CD4-positive, alpha-beta T cell (primary cell): ENCODE results near the gene COQ10A. TPM values are rescaled to one million over a fixed set of nuclear protein-coding genes. Genes with fewer than 3 reads are reported as not detected.

Experiments
- ATAC-seq: fragments of 200-7000 bp; cut with Tn5 transposase; one replicate; pipeline ENCODE4 v1.10.0; 2022; ENCODE audit warnings: mild to moderate bottlenecking; ENCODE audit not compliant: poor library complexity
- CTCF ChIA-PET: fragments of 350-600 bp; sonication (Branson Sonifier 250); formaldehyde crosslinking; loops from one replicate; lab custom pipeline; 2021; ENCODE audit warnings: antibody characterized with exemption, inconsistent platforms; lab: Charles Lee
- POLR2A ChIA-PET: fragments of 350-600 bp; sonication (Branson Sonifier 250); formaldehyde crosslinking; loops from one replicate; lab custom pipeline; 2021; ENCODE audit warnings: antibody characterized with exemption, inconsistent platforms; lab: Charles Lee
- DNase-seq, 14 experiments: peaks; one replicate each; pipeline ENCODE4 v3.0.0-alpha.2; 2013 to 2020; ENCODE audit warnings: mixed read lengths in 2 of 14
- H3K27ac ChIP-seq, 2 donors: one replicate each; pipeline versions ENCODE4 v1.5.1 to v1.7.0; 2013; ENCODE audit warnings: low read length in 2 of 2, low read depth in 1 of 2, mild to moderate bottlenecking in 1 of 2
- H3K27me3 ChIP-seq, 2 experiments: 1 replicate in 1 of 2; 2 replicates in 1 of 2; pipeline versions ENCODE4 v1.6.1 to v1.7.0; 2013; ENCODE audit warnings: low read length in 2 of 2, control low read depth in 1 of 2, mild to moderate bottlenecking in 1 of 2, moderate library complexity in 1 of 2; ENCODE audit not compliant: insufficient read depth in 2 of 2, control insufficient read depth in 1 of 2
- H3K36me3 ChIP-seq: one replicate; pipeline ENCODE4 v1.6.1; 2013; ENCODE audit warnings: low read length, control low read depth; ENCODE audit not compliant: insufficient read depth
- H3K4me1 ChIP-seq: one replicate; pipeline ENCODE4 v1.6.1; 2013; ENCODE audit warnings: low read length, control low read depth; ENCODE audit not compliant: insufficient read depth
- H3K4me3 ChIP-seq: one replicate; pipeline ENCODE4 v1.5.1; 2013; ENCODE audit warnings: mild to moderate bottlenecking, low read length, moderate library complexity
- H3K9me3 ChIP-seq, 2 experiments: 1 replicate in 1 of 2; 2 replicates in 1 of 2; pipeline versions ENCODE4 v1.6.1 to v1.7.0; 2013; ENCODE audit warnings: low read length in 2 of 2, mild to moderate bottlenecking in 2 of 2, control low read depth in 1 of 2, moderate library complexity in 1 of 2; ENCODE audit not compliant: control insufficient read depth in 1 of 2, insufficient read depth in 1 of 2
- H3K27ac Mint-ChIP-seq: one replicate; pipeline ENCODE4 v1.8.0; 2020; ENCODE audit warnings: mixed read lengths
- H3K27me3 Mint-ChIP-seq: one replicate; pipeline ENCODE4 v1.8.0; 2021; ENCODE audit warnings: mixed read lengths
- H3K36me3 Mint-ChIP-seq: one replicate; pipeline ENCODE4 v1.8.0; 2021; ENCODE audit warnings: low read depth, mixed read lengths
- H3K4me1 Mint-ChIP-seq: one replicate; pipeline ENCODE4 v1.8.0; 2021; ENCODE audit warnings: low read depth, mixed read lengths
- H3K4me3 Mint-ChIP-seq: one replicate; pipeline ENCODE4 v1.8.0; 2020; ENCODE audit warnings: mild to moderate bottlenecking, mixed read lengths
- H3K9me3 Mint-ChIP-seq: one replicate; pipeline ENCODE4 v1.8.0; 2020; ENCODE audit warnings: mixed read lengths
- intact Hi-C, 2 experiments: fragments of 100-400 bp; cut with DNase I in 1 of 2; cut with micrococcal nuclease in 1 of 2; formaldehyde crosslinking; loops; one replicate each; pipeline versions ENCODE4 v1.15.1 to v1.9.0; 2023 to 2025; cut with DNase I, micrococcal nuclease
- total RNA-seq, 174 experiments: library from RNA in 2 of 174; stranded (reverse) in 2 of 174; gene quantifications; one replicate each; pipeline ENCODE4 v1.2.3 and lab custom pipeline; 2021 to 2026
- TF ChIP-seq, protein P1 (sequence below): fragments of 200-600 bp; IDR thresholded peaks from one replicate; pipeline ENCODE4 v1.8.0; 2022; ENCODE audit warnings: antibody characterized with exemption, mild to moderate bottlenecking

The COQ10A gene
- total RNA-seq, 2 experiments from 2014 or later: 27.6 to 29.2 TPM

DNA sequence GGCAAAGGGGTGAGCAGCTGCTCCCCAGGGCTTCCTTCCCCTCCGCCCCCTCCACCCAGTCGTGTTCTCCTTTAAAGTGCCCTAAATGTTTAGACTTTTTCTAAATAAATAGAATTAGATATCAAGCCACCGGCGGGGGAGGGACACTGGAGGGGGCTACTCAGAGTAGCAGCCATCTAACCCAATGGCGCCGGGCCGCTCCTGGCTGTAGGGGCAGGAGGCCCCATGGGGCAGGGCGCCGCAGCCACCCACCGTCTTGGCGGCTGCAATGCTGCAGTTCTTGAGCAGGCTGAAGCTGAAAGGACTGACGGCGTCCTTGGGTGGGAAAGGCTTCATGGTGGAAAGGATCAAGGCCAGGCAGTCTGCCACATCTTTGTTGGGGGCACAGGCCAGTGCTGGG, 23.8 kb upstream of the COQ10A start:
- POLR2A ChIA-PET: no interaction called here
- no peak for ATAC-seq

DNA sequence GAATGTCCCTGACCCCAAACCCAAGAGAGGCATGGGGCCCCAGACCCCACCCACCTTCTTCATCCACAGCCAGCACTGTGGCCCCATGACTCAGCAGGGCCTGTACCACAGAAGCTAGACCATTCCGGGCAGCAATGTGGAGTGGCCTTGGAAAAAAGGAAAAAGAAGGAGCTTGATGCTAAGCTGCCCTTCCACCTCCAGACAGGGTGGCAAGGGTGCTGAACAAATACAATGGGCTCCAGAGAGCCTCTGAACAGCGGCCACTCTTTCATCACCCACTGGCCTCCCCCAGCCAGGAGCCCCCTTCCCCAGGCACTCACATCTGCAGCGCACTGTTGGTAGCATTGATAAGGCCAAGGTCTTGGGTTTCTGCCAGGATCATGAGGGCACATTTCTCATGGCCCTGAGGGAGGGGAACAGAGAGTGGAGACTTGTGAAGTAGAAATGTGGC, 23.0 kb upstream of the COQ10A start:
- H3K36me3 Mint-ChIP-seq: peaks cover 87% of the 10 kb centered on the region
- H3K27ac ChIP-seq: no peak overlapping the region
- TF ChIP-seq, protein P1, sequence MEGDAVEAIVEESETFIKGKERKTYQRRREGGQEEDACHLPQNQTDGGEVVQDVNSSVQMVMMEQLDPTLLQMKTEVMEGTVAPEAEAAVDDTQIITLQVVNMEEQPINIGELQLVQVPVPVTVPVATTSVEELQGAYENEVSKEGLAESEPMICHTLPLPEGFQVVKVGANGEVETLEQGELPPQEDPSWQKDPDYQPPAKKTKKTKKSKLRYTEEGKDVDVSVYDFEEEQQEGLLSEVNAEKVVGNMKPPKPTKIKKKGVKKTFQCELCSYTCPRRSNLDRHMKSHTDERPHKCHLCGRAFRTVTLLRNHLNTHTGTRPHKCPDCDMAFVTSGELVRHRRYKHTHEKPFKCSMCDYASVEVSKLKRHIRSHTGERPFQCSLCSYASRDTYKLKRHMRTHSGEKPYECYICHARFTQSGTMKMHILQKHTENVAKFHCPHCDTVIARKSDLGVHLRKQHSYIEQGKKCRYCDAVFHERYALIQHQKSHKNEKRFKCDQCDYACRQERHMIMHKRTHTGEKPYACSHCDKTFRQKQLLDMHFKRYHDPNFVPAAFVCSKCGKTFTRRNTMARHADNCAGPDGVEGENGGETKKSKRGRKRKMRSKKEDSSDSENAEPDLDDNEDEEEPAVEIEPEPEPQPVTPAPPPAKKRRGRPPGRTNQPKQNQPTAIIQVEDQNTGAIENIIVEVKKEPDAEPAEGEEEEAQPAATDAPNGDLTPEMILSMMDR: no peak
- ChIA-PET CTCF (no interaction called here), POLR2A (no interaction called here)
- intact Hi-C loops: no loop called here
- no peak overlapping the region for H3K4me3 Mint-ChIP-seq
- no peak for DNase-seq
- H3K4me3 ChIP-seq: no peak overlapping the region
- no peaks in the 10 kb centered on the region for H3K4me1 ChIP-seq
- no peaks in the 10 kb centered on the region for H3K4me1 Mint-ChIP-seq
- H3K27me3 Mint-ChIP-seq: no peaks in the 10 kb centered on the region
- no peak for ATAC-seq
- H3K9me3 Mint-ChIP-seq: no peaks in the 10 kb centered on the region
- H3K27ac Mint-ChIP-seq: no peak overlapping the region
- H3K36me3 ChIP-seq: peaks cover 78% of the 10 kb centered on the region
- H3K9me3 ChIP-seq: no peaks in the 10 kb centered on the region
- H3K27me3 ChIP-seq: no peaks in the 10 kb centered on the region

More for the DNA sequence above, 23.8 kb upstream of the COQ10A start:
- no peaks in the 10 kb centered on the region for H3K9me3 ChIP-seq
- Mint-ChIP-seq H3K36me3 (peaks cover 80% of the 10 kb centered on the region), H3K4me3 (no peak overlapping the region), H3K4me1 (no peaks in the 10 kb centered on the region), H3K9me3 (no peaks in the 10 kb centered on the region), H3K27me3 (no peaks in the 10 kb centered on the region), H3K27ac (no peak overlapping the region)
- intact Hi-C loops: no loop called here
- H3K27ac ChIP-seq: no peak overlapping the region
- no peak overlapping the region for H3K4me3 ChIP-seq
- CTCF ChIA-PET: no interaction called here
- H3K36me3 ChIP-seq: peaks cover 71% of the 10 kb centered on the region
- no peaks in the 10 kb centered on the region for H3K27me3 ChIP-seq
- DNase-seq: no peak
- H3K4me1 ChIP-seq: no peaks in the 10 kb centered on the region
- TF ChIP-seq, protein P1: no peak

DNA sequence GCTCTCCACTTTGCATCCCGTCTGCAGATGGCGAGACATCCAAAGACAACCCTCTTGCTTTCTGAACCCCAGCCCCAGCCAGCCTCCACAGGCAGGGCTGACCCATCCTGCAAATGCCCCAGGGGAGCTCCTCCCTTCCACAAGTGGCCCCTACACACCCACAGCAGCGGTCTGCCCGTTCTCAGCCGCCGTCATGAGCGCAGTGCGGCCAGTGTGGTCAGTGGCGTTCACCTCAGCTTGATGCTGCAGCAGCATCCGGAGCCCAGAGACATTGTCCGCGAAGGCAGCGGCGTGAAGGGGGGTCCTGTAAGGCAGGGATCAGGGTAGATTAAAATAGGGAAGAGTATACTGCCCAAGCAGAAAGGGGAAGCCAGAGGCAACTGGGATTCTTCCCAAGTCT, 22.2 kb upstream of the COQ10A start:
- Mint-ChIP-seq H3K4me1 (no peaks in the 10 kb centered on the region), H3K9me3 (no peaks in the 10 kb centered on the region), H3K4me3 (no peak overlapping the region), H3K27ac (no peak overlapping the region), H3K36me3 (peaks cover 89% of the 10 kb centered on the region), H3K27me3 (no peaks in the 10 kb centered on the region)
- TF ChIP-seq, protein P1: no peak
- H3K9me3 ChIP-seq: no peaks in the 10 kb centered on the region
- ATAC-seq: no peak
- DNase-seq: no peak
- no peaks in the 10 kb centered on the region for H3K4me1 ChIP-seq
- ChIA-PET CTCF (no interaction called here), POLR2A (interaction anchor here (0.6 kb wide), 1 partner anchor 68 kb away, joined by 3 read pairs; no protein-coding TSS in a partner anchor)
- no peak overlapping the region for H3K27ac ChIP-seq
- no peaks in the 10 kb centered on the region for H3K27me3 ChIP-seq
- no peak overlapping the region for H3K4me3 ChIP-seq
- intact Hi-C loops: no loop called here
- peaks cover 80% of the 10 kb centered on the region for H3K36me3 ChIP-seq
